H1 (cell line): ENCODE results near the gene CEACAM20. TPM values are rescaled to one million over a fixed set of nuclear protein-coding genes. Genes with fewer than 3 reads are reported as not detected.

Source experiments
- CHD1 ChIP-seq: IDR thresholded peaks from 2 replicates; pipeline ENCODE4 v1.6.1; 2012; ENCODE audit warnings: low read depth, low read length, improper control_type of control experiment
- PHF8 ChIP-seq: fragments of 200-600 bp; sonication (generic); conservative IDR thresholded peaks from 2 replicates; pipeline ENCODE4 v1.7.1; 2012; ENCODE audit warnings: low read depth, mild to moderate bottlenecking, inconsistent platforms, low read length, moderate library complexity
- SAP30 ChIP-seq: fragments of 300-600 bp; sonication (generic); IDR thresholded peaks from 2 replicates; pipeline ENCODE4 v1.7.1; 2012; ENCODE audit warnings: low read length, moderate library complexity, mild to moderate bottlenecking, inconsistent platforms; ENCODE audit not compliant: insufficient read depth, insufficient replicate concordance
- SP1 ChIP-seq: IDR thresholded peaks from 2 replicates; pipeline ENCODE4 v1.6.1; 2011; ENCODE audit warnings: low read depth, low read length
- polyA plus RNA-seq, 7 experiments: library from polyadenylated mRNA; depleted of rRNA in 3 of 7; stranded (reverse) in 5 of 7; unstranded in 2 of 7; fragments of >200 nt in 5 of 7; fragments of 200-250 nt in 2 of 7; gene quantifications; 1 replicate in 5 of 7; 2 replicates in 1 of 7; 4 replicates in 1 of 7; pipeline versions ENCODE4 v1.2.1 to v1.2.3, GENCODE V29; 2011 to 2013; ENCODE audit warnings: missing spikeins in 2 of 7, mixed read lengths in 2 of 7
- total RNA-seq: library from RNA; stranded (reverse); fragmentation: NEBNext Ultra II Directional; extraction: Animal tissue kit (Norgen Biotek cat#: 25700); gene quantifications from 2 replicates; pipeline ENCODE4 v1.2.1, GENCODE V29; 2021
- TF ChIP-seq, protein P1 (sequence below): fragments of 300-600 bp; sonication (generic); IDR thresholded peaks from 2 replicates; pipeline ENCODE4 v1.7.1; 2012; ENCODE audit warnings: low read length, moderate library complexity, mild to moderate bottlenecking, inconsistent platforms; ENCODE audit not compliant: insufficient replicate concordance

Gene CEACAM20
- total and polyA plus RNA-seq, 2 of the 8 experiments (the other 6 are each of a cell fraction or from before 2014, with no cell fraction given), result not detected

DNA sequence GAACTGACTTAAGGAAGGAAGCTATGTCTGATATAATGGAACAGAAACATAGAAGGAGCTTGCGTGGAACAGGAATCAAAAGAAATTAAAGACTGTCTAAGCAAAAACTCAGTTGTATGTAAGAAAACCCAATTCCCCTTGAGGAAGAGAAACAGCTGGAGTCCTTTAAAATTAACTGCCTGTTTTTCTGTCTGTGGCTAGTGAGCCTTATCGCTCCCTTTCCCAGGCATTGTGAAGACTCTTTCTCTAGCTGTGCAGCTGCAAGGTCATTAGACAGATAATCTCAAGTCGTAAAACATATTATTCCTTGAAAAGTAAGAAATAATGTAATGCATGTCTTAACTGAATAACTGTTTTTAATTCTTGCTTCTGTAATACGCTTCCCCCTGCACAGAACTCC, 44.2 kb upstream of the CEACAM20 start (continued):
- TF ChIP-seq, protein P1, sequence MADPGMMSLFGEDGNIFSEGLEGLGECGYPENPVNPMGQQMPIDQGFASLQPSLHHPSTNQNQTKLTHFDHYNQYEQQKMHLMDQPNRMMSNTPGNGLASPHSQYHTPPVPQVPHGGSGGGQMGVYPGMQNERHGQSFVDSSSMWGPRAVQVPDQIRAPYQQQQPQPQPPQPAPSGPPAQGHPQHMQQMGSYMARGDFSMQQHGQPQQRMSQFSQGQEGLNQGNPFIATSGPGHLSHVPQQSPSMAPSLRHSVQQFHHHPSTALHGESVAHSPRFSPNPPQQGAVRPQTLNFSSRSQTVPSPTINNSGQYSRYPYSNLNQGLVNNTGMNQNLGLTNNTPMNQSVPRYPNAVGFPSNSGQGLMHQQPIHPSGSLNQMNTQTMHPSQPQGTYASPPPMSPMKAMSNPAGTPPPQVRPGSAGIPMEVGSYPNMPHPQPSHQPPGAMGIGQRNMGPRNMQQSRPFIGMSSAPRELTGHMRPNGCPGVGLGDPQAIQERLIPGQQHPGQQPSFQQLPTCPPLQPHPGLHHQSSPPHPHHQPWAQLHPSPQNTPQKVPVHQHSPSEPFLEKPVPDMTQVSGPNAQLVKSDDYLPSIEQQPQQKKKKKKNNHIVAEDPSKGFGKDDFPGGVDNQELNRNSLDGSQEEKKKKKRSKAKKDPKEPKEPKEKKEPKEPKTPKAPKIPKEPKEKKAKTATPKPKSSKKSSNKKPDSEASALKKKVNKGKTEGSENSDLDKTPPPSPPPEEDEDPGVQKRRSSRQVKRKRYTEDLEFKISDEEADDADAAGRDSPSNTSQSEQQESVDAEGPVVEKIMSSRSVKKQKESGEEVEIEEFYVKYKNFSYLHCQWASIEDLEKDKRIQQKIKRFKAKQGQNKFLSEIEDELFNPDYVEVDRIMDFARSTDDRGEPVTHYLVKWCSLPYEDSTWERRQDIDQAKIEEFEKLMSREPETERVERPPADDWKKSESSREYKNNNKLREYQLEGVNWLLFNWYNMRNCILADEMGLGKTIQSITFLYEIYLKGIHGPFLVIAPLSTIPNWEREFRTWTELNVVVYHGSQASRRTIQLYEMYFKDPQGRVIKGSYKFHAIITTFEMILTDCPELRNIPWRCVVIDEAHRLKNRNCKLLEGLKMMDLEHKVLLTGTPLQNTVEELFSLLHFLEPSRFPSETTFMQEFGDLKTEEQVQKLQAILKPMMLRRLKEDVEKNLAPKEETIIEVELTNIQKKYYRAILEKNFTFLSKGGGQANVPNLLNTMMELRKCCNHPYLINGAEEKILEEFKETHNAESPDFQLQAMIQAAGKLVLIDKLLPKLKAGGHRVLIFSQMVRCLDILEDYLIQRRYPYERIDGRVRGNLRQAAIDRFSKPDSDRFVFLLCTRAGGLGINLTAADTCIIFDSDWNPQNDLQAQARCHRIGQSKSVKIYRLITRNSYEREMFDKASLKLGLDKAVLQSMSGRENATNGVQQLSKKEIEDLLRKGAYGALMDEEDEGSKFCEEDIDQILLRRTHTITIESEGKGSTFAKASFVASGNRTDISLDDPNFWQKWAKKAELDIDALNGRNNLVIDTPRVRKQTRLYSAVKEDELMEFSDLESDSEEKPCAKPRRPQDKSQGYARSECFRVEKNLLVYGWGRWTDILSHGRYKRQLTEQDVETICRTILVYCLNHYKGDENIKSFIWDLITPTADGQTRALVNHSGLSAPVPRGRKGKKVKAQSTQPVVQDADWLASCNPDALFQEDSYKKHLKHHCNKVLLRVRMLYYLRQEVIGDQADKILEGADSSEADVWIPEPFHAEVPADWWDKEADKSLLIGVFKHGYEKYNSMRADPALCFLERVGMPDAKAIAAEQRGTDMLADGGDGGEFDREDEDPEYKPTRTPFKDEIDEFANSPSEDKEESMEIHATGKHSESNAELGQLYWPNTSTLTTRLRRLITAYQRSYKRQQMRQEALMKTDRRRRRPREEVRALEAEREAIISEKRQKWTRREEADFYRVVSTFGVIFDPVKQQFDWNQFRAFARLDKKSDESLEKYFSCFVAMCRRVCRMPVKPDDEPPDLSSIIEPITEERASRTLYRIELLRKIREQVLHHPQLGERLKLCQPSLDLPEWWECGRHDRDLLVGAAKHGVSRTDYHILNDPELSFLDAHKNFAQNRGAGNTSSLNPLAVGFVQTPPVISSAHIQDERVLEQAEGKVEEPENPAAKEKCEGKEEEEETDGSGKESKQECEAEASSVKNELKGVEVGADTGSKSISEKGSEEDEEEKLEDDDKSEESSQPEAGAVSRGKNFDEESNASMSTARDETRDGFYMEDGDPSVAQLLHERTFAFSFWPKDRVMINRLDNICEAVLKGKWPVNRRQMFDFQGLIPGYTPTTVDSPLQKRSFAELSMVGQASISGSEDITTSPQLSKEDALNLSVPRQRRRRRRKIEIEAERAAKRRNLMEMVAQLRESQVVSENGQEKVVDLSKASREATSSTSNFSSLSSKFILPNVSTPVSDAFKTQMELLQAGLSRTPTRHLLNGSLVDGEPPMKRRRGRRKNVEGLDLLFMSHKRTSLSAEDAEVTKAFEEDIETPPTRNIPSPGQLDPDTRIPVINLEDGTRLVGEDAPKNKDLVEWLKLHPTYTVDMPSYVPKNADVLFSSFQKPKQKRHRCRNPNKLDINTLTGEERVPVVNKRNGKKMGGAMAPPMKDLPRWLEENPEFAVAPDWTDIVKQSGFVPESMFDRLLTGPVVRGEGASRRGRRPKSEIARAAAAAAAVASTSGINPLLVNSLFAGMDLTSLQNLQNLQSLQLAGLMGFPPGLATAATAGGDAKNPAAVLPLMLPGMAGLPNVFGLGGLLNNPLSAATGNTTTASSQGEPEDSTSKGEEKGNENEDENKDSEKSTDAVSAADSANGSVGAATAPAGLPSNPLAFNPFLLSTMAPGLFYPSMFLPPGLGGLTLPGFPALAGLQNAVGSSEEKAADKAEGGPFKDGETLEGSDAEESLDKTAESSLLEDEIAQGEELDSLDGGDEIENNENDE, result no peak
- TF ChIP-seq PHF8, result no peak
- TF ChIP-seq SAP30, result no peak
- TF ChIP-seq CHD1, result no peak
- no peak for TF ChIP-seq SP1
